NCI-H345 treated with DMSO at 0.1 percent for 48 hours (cell line): ENCODE measurements around the gene NSD2.
"Not testable (repeated sequence)": the region's sequence is repeated elsewhere in the genome, so short reads cannot be mapped to it uniquely, and the experiment has no call there.

Source experiments
- DNase-seq: peaks from one replicate; lab custom pipeline; 2025; ENCODE audit not compliant: unreplicated experiment; lab: John Stamatoyannopoulos, UW

NSD2 gene

DNA sequence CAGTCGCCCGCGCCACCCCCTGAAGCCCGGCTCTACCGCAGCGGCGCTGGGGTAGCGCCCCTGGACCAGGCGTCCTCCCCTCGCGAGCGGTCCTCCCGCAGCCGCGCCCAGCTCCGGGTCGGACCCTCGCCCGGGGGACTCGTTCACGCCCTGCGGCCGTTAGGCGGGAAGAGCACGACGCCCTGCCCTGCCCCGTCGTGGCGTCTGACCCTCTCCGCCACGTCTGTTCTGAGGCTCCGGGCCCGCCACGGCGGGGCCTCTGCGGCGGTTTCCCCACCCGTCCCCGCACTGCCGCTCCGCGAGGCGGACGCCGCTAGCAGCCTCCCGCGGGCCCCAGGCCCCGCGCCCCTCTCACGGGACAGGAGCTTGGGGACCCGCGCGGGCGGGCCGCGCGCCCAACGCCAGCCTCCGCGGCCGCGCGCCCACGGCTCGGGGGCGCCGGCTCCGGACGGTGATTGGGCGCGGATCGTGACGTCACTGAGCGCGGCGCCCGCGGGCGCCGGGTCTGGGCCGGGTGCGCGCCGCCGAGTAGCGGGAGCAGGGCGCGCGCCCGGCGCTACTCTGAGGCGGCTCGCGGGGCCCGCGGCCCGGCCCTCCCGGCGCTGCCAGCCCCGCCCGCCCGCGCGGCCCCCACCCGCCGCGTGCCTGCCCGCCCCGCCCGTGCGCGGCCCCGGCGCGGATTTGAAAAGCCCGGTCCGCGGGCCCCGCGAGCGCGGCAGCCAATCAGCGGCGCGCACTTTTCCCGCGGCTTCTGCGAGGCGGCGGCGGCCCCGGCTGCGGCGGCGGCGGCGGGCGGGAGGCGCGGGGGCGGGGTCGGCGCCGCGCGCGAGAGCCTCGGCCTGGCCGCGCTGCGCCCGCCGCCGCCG, at the start of gene NSD2:
TSS of gene NSD2 (plus strand) at position 816 of the 866 bp plus-strand sequence. CDS start 29,262 bp downstream, outside the sequence.
- peak; percentile 78 for DNase-seq

GRCh38 chr4:1821679-1822567, 49.3 kb upstream of the NSD2 start:
- no peak for DNase-seq

DNA sequence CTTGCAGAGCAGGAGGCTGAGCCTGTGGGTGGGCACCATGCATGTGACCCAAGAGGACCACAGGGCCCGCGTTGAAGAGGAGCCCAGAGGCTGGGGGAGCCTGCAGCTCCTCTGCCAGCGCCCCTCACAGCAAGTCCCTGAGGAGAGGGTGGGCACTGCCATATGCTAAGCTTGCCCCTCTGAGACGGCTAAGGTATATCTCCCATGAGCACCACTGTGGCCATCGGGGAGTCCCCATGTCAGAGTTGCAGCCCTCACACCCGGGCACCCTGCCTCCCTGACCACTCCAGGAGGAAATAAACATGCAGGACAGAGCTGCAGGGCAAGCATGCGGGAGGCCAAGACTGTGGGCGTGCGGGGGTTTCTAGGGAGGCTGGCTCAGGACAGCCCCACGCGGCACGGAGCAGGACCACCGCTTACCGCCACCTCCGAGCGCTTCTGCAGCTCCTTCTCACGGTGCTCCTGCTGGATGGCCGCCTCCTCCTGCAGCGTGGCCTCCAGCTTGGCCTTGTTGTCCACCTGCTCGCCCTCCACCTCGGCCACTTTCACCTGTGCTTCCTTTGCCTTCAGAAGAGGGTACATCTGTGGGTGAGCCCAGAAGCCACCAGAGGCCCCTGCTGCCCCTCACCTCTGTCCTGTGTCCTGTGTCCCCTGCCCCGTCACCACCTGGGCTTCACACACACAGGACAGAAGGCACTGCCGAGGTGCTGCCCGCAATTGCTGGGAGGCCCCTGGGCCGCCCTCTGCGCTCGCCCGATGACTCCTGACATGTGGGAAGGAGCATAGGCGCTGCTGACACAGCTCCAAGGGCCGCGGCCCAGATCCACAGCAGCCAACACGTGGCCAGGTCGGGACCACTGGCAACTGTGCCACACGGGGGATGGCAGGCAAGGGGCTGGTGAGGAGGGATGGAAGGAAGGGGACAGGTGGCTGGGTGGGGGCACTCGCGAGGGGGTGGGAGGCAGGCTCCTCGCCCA, 48.3 kb upstream of the NSD2 start:
- no peak for DNase-seq

GRCh38 chr4:1823545-1823932, 47.7 kb upstream of the NSD2 start:
- DNase-seq = no peak

GRCh38 chr4:1824746-1825145, 46.4 kb upstream of the NSD2 start:
- no peak for DNase-seq

DNA sequence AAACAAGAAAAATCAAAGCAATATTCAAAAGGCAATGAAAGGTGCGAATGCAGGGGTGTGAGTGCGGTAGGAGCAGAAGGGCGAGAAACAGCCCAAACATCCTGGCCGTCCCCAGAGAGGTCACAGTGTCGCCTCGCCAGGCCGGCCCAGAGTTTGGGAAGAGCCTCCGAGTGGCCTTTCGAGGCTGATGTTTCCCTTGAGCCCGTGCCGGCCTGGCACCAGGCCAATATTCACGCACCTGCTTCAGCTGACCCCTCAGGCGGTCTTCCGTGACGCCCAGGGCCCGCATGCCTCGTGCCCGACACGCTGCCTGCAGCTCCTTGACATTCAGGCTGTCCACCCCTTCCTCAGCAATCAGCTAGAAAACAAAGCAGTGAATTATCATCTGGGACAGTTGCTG, 45.9 kb upstream of the NSD2 start:
- DNase-seq = no peak

DNA sequence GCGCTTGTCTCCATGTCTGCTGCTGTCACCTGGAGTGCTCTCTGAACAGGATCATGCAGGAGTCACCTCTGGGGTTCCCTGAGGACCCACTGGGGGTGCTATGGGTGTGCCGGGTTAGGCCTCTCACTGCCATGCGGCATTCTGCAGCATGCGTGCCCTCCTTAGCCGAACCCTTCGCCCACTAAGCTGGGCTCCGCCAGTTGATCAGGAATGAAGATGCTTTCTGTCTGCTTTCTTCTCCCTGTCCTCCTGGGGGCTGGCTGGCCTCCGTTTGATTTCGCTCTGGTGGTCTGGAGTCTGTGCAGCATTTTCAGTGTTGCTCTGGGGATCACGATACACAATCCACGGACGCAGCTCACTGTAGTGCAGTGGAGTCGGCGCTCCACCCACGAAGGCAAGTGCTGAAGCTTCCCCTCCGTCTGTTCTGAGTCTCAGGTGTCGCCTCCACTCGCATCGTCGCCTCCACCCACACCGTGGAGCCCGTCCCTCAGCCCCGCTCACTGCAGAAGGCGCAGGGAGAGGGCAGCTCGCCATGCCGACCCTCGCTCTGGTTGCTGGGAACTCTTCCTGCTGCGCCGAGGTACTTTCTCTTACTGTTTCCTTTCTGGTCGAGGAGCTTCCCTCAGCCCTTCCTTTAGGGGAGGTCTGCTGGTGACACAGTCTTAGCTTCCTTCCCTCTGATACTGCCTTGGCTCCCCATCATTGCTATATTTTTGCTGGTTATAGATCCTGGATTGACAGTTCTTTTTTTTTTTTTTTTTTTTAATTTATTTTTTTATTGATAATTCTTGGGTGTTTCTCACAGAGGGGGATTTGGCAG, 44.5 kb upstream of the NSD2 start:
- no peak for DNase-seq

DNA sequence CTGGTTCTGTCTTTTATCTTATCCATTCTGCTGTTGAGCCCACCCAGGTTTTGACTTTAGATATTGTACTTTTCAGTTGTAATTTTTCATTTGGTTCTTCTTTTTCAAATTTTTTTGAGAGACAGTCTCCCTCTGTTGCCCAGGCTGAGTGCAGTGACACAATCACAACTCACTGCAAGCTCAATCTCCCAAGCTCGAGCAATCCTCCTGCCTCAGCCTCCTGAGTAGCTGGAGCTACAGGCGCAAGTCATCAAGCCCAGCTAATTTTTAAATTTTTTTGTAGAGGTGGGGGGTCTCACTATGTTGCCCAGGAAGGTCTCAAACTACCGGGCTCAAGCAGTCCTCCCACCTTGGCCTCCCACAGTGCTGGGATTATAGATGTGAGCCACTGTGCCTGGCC, 41.0 kb upstream of the NSD2 start:
- no peak for DNase-seq

DNA sequence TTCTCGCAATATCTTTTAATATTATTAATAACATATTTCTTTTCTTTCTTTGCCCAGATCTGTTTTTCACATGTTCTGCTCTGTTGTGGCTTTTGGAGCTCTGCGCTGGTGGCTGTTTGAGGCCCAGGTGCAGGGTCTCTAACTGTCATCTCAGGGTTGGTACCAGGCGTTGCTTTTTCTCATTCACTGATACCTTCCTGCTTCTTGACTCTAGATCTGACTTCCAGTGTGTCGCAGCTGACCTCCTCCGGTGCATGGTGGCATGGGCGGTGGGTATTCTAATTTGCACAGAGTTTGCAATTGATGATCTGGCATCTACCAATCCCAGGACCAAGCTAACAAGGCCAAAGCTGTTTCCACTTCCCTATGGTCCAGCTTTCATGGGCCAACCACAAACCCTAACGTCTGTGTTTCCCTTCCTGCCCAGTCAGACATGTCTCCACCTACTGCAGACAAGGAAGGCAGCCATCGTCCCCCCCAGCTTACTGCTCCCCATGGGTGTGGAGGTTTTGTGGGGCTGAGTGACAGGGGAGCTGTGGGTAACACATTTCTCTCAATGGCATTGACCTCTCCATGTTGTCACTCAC, 40.5 kb upstream of the NSD2 start:
- DNase-seq = no peak

- no peak for DNase-seq
These were observed 39.9 kb upstream of the NSD2 start for GRCh38 chr4:1831331-1831730.

- DNase-seq = no peak
These were observed 38.5 kb upstream of the NSD2 start for GRCh38 chr4:1832690-1833089.

GRCh38 chr4:1833307-1834046, 37.7 kb upstream of the NSD2 start:
- no peak for DNase-seq

GRCh38 chr4:1834047-1834775, 37.0 kb upstream of the NSD2 start:
- DNase-seq = no peak

- not testable (repeated sequence) for DNase-seq
These were observed 35.4 kb upstream of the NSD2 start for GRCh38 chr4:1835836-1836235.

- DNase-seq = no peak
These were observed 34.5 kb upstream of the NSD2 start for GRCh38 chr4:1836650-1837049.

- no peak for DNase-seq
These were observed 34.1 kb upstream of the NSD2 start for GRCh38 chr4:1837069-1837468.

- DNase-seq = no peak
These were observed 31.9 kb upstream of the NSD2 start for GRCh38 chr4:1839282-1839681.

DNA sequence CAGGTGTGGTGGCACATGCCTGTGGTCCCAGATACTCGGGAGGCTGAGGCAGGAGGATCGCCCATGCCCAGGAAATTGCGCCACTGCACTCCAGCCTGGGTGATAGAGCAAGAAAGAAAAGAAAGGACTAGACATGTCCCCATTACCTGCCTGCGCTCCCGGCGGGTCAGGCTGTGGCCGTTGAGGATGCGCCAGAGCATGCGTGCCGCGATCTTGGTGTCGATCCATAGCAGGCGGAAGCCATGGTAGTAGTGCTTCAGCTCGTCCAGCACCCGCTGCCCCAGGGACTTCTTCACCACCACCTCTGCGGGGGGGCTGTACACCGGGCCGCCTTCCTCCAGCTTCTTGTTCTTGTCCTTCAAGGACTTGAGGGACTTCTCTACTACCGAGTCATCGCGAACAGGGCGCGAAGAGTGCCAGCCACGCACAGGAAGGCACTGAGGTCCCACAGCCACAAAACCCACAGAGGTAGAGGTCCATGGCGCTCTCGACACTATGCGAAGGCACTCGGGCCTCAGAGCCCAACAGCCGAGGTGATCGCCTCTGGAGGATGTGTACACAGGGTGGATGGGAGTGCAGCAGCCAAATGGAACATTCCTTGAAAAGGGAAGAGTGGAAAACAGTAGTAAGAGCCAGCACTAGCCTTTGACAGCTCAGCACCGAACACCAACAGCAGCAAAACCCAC, 29.8 kb upstream of the NSD2 start:
- DNase-seq = no peak
